NB4 (cell line): ENCODE measurements around the gene SEC16A.
A peak's percentile ranks its signal among the peaks of the same experiment; 100 is the strongest.

Experiments
- CTCF ChIP-seq: IDR thresholded peaks from one replicate; pipeline ENCODE4 v1.5.1; 2012; ENCODE audit warnings: low read depth, low read length
- MYC ChIP-seq: IDR thresholded peaks from 2 replicates; pipeline ENCODE4 v1.6.1; 2011; ENCODE audit warnings: low read depth, low read length
- POLR2A ChIP-seq: IDR thresholded peaks from 2 replicates; pipeline ENCODE4 v1.6.1; 2011; ENCODE audit warnings: mild to moderate bottlenecking; ENCODE audit not compliant: insufficient read length; ENCODE audit errors: extremely low read depth

DNA sequence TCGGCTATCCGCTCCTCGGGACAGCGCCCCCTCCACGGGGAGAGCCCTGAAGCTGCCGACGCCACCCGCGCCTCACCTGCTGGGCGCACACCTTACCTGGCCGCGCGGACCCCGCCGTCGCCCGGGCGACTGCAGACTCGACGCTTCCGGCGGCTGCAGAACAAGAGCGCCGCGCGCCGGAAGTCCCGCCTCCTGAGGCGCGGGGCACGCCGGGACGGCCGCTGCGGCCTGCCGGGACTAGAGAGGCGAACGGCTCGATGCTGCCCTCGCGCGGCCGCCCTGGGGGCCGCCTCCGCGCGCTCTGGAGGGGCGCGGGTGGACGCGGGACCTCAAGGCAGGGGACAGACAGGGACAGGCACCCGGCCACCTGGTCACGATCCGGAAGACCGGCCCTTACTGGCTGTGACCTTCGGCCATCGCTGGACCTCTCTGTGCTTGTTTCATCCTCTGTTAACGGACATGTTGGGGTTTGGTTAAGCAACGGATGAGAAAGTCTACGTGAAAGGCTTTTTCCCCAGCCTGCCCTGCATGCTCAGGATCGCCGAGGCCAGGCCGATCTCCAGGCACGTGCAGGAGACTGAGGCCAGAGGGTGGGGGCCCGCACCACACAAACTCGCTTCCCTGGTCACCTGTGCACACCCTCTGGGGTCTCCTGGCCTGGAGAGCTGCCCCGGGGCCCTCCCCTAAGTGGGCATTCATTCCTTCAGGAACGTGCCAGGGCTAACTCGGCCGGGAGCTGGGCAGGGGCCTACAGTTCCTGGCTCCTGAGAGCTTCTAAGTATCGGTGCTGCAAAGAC, 82.6 kb downstream of the SEC16A start, which contains the start of gene SNAPC4:
- TF ChIP-seq POLR2A (peak; percentile 65), MYC (peak; percentile 78), CTCF (peak; percentile 64)
